ENCODE measurements around the gene ACBD5.

ACBD5 gene

GRCh38 chr10:27145937-27146336 is 94.7 kb downstream of the ACBD5 start:
- DNase-seq: no peak
